ENCODE results near the gene NBEAL2.

Gene NBEAL2, protein sequence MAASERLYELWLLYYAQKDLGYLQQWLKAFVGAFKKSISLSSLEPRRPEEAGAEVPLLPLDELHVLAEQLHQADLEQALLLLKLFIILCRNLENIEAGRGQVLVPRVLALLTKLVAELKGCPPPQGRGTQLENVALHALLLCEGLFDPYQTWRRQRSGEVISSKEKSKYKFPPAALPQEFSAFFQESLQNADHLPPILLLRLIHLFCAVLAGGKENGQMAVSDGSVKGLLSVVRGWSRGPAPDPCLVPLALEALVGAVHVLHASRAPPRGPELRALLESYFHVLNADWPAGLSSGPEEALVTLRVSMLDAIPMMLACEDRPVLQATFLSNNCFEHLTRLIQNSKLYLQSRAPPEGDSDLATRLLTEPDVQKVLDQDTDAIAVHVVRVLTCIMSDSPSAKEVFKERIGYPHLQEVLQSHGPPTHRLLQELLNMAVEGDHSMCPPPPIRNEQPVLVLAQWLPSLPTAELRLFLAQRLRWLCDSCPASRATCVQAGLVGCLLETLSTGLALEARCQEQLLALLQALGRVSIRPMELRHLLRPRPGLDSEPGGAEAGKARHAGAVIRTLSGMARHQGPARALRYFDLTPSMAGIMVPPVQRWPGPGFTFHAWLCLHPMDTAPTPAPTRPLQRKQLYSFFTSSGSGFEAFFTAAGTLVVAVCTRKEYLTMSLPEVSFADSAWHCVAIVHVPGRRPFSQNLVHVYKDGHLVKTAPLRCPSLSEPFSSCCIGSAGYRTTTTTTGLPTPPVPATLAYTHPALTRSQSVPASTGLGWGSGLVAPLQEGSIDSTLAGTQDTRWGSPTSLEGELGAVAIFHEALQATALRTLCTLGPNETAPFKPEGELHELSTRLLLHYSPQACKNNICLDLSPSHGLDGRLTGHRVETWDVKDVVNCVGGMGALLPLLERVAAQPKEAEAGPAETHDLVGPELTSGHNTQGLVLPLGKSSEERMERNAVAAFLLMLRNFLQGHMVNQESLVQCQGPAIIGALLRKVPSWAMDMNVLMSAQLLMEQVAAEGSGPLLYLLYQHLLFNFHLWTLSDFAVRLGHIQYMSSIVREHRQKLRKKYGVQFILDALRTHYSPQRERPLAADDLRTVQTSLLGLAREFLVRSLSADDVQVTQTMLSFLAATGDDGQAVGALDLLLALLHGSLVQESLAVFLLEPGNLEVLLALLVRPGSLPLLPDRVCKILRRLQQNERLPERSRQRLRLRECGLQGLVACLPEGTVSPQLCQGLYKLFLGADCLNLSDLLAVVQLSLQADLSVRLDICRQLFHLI (N-terminal part only)
- total RNA-seq = 336 to 696 (median 593) reads per million in 4 experiments

DNA sequence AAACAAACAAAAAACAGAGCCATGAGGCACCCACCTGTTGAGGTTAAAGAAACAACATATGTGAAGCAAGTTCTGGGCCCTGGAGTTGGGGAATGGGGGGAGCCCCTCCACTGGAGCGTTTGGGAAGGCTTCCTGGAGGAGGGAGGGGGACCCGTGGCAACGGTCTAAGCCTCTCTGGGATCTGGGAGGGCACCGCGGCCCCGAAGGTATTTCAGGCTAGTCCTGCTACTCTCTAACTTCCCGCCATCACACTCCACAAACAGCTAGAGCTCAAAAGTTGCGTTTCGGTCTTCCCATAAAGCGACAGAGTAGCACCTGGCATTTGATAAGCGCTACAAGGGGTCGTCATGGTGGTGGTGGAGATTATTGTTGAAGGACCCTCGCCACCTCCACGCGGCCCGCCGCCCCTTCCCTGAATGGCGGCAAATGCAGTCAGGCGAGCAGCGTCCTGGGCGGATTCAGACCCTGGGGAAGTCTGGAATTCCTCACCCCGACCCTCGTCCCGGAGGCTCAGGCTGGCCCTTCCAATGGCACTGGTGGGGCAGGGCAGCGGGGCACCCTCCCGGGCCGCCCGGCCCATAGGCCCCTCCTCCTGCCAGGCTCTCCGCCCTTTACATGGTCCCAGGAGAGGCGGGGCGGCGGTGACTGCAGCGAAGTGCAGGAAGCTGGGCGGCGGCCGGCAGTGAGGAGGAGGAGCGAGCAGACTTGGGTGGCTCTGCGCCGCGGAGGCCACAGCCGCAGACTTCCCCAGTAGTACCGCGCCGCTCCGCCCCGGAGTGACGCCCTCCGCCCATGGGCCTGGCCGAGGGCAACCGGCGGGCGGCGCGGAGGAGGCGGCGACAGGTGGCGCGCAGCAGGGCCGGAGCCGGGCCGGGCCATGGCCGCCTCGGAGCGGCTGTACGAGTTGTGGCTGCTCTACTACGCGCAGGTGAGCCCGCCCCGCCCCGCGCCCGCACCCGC is at the start of gene NBEAL2:
Gene NBEAL2 (plus strand): TSS at position 682 of the 960 bp plus-strand sequence. CDS start 196 bp downstream, at position 878.
- DNase-seq = peak; percentile 84

GRCh38 chr3:46930166-46930944 is 49.1 kb upstream of the NBEAL2 start:
- DNase-seq = no peak

DNA sequence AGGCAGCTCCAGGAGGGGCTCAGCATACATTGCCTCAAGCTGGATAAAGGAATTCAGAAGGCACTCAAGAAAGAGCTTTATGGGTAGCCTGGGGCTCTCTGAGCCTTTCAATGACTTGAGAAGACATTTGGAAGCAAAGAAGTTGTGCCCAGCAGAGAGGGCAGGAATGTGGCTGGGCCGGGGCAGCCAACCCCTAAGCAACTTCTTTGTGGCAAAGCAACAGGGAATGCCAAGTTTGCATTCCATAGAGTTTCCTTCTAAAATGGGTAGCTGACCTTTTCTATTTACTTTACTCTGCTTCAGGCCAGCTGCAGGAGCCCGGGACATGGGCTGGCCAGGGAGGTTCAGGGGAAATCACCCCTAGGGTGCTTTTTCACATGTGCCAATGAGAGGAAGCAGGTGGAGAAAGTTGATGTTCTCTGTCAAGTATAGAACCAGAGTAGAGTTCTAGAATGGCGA is 48.5 kb upstream of the NBEAL2 start:
- no peak for DNase-seq

DNA sequence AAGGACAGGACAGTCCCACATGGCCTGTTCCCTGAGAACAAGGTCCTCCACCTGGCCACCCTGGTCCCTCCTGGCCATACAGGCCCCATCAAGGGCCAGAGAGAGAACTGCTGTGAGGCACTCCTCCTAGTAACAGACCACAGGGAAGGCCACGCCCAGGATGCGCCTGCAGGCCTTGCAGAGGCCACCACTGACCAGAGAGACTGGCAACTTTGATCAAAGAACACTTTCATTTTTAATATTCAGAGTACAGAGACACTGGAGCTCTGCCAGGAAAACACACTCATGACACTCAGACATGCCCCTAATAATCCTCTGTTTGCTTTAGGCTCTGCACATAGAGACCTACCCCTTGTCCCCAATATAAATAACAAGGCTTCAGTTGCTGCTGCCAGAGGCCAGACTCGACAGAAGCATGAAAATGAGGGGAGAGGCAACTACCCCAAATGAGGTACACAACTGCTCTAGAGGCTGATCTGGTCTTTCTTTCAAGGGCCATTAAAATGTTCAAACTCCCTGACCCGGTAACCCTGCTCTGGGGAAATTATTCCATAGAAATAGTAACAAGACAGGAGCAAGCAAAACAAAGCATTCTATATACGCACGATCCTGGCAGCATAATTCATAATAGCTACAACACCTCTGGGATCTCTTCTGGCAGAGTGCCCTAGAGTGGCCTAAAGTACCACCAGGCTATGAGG is 47.7 kb upstream of the NBEAL2 start:
- DNase-seq = no peak

DNA sequence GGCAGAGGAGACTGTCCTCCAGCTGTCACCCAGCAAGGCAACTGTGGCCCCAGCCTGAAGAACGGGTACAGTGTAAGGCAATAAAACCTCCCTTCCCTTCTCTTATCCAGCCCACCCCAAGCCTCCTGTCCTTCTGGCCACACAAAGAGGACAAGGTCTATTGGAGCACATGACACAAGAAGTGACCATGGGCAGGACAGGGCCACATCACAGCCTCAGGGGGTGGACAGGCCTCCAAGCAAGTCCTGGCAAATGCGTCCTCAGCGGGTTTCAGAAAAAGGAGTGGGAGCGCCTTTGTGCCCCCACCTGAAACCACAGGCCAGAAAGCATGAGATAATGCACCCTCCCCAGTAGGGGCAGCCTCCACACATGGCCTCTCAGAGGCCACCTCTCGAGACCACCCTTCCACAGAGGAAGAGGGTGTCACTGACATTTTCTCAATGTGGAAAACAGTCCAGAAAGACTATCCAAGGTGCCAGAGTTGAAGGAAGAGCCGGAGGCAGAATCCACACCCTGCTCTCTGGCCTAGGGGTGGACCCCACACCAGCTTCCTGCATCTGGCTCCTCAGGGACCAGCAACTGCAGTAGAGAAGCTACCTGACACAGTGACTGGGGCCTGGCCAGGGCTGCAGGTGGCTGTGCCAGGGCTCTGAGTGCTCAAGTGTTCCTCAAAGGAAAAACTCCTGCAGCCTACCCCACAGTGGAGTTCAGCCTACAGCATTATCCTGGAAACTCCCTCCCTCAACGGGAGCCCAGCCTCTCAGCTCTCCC is 46.8 kb upstream of the NBEAL2 start:
- DNase-seq = no peak

- no peak for DNase-seq
These were observed 46.2 kb upstream of the NBEAL2 start for GRCh38 chr3:46933261-46933660.

- no peak for DNase-seq
These were observed 45.4 kb upstream of the NBEAL2 start for GRCh38 chr3:46934072-46934471.

- DNase-seq = no peak
These were observed 44.8 kb upstream of the NBEAL2 start for GRCh38 chr3:46934498-46935167.

- no peak for DNase-seq
These were observed 44.2 kb upstream of the NBEAL2 start for GRCh38 chr3:46935168-46935858.

GRCh38 chr3:46935989-46936558 is 43.4 kb upstream of the NBEAL2 start:
- DNase-seq = no peak

GRCh38 chr3:46936733-46937250 is 42.7 kb upstream of the NBEAL2 start:
- no peak for DNase-seq

GRCh38 chr3:46938118-46938517 is 41.3 kb upstream of the NBEAL2 start:
- no peak for DNase-seq

GRCh38 chr3:46939578-46940445 is 39.7 kb upstream of the NBEAL2 start:
- no peak for DNase-seq

DNA sequence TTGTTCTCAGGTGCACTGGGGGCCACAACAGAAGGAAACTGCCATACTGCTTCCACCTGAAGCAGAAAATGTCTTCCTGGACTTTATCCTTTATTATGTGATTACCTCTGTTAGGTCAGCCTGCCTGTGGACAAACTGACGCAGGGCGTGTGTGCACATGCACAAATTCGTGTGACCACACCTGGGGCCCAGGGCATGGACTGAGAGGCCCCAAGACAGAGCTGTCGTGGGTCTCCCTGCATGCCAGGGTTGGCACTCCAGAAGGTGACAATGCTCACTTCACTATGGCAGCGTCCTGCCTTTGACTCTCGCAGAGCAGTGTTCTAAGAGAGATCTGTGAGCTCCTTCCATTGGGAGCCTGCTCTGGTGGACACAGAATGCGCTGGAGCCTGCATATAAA is 37.4 kb upstream of the NBEAL2 start:
- DNase-seq = no peak

- DNase-seq = no peak
These were observed 36.8 kb upstream of the NBEAL2 start for GRCh38 chr3:46942481-46943236.

Measured in effector CD8-positive, alpha-beta T cell (primary cell).